Heart left ventricle (tissue), 16 donors: ENCODE measurements around the gene DYNLL1. TPM values are rescaled to one million over a fixed set of nuclear protein-coding genes. Genes with fewer than 3 reads are reported as not detected.

Source experiments
- ATAC-seq, 4 donors: fragments of 200-7000 bp; cut with Tn5 transposase; one replicate each; pipeline ENCODE4 v1.9.1; 2020 to 2022; ENCODE audit warnings: moderate library complexity in 4 of 4, mild to moderate bottlenecking in 3 of 4, moderate number of reproducible peaks in 1 of 4
- DNase-seq, 5 donors: peaks; one replicate each; pipeline ENCODE4 v3.0.0-alpha.2; 2020
- H3K27ac ChIP-seq, 12 donors: fragments of 200-600 bp; sonication (generic) in 4 of 12; one replicate each; pipeline versions ENCODE4 v1.5.0 to v1.8.0; 2016 to 2022; ENCODE audit warnings: mild to moderate bottlenecking in 2 of 12
- H3K27me3 ChIP-seq, 9 donors: fragments of 200-600 bp; sonication (generic) in 2 of 9; one replicate each; pipeline versions ENCODE4 v1.5.1 to v1.8.0; 2016 to 2022; ENCODE audit warnings: mild to moderate bottlenecking in 3 of 9
- H3K36me3 ChIP-seq, 9 donors: fragments of 200-600 bp; sonication (generic) in 2 of 9; one replicate each; pipeline versions ENCODE4 v1.5.0 to v1.8.0; 2018 to 2022; ENCODE audit warnings: mild to moderate bottlenecking in 2 of 9
- H3K4me1 ChIP-seq, 12 donors: fragments of 200-600 bp; sonication (generic) in 4 of 12; one replicate each; pipeline versions ENCODE4 v1.5.0 to v1.8.0; 2016 to 2022; ENCODE audit warnings: mild to moderate bottlenecking in 3 of 12
- H3K4me3 ChIP-seq, 12 donors: fragments of 200-600 bp; sonication (generic) in 4 of 12; one replicate each; pipeline versions ENCODE4 v1.5.0 to v1.8.0; 2017 to 2022; ENCODE audit warnings: mild to moderate bottlenecking in 9 of 12, moderate library complexity in 4 of 12
- H3K9me3 ChIP-seq, 12 donors: fragments of 200-600 bp; sonication (generic) in 4 of 12; one replicate each; pipeline versions ENCODE4 v1.5.0 to v1.8.0; 2016 to 2022; ENCODE audit warnings: mild to moderate bottlenecking in 1 of 12
- POLR2A ChIP-seq, 2 donors: fragments of 450-650 bp; IDR thresholded peaks; one replicate each; pipeline ENCODE4 v1.6.1; 2017; ENCODE audit warnings: antibody characterized with exemption in 2 of 2, mild to moderate bottlenecking in 2 of 2, moderate library complexity in 2 of 2
- WGBS, 4 donors: extraction: QIAGEN DNeasy Blood & Tissue Kit in 2 of 4; methylation state at CpG; one replicate each; pipeline versions ENCODE4 v1.1.5 to v1.1.7; 2013 to 2018; 5-methylcytosine and 5-hydroxymethylcytosine counted together
- intact Hi-C, 10 donors: fragments of 100-400 bp; cut with DNase I; formaldehyde crosslinking; loops; one replicate each; pipeline versions ENCODE4 v1.11.1 to v1.14.2; 2022
- polyA plus RNA-seq, 2 donors: library from polyadenylated mRNA; stranded (reverse); fragments of 200-250 nt; gene quantifications; one replicate each; pipeline ENCODE4 v1.2.3, GENCODE V29; 2013
- total RNA-seq, 9 donors: library from RNA; depleted of rRNA in 2 of 9; stranded (reverse); fragments of >200 nt in 2 of 9; fragmentation: NEBNext Ultra II Directional in 3 of 9; extraction: Animal tissue kit (Norgen Biotek cat#: 25700) in 3 of 9; gene quantifications; one replicate each; pipeline versions ENCODE4 v1.1.0 to v1.2.4, GENCODE V29; 2016 to 2023
- TF ChIP-seq, protein P1 (sequence below), 12 donors: fragments of 200-600 bp; sonication (generic) in 4 of 12; IDR thresholded peaks; one replicate each; pipeline versions ENCODE4 v1.5.0 to v1.8.0; 2018 to 2022; ENCODE audit warnings: antibody characterized with exemption in 12 of 12, mild to moderate bottlenecking in 5 of 12
- donor health status: ischemic (EF 13 %, LVEDD 7.1; RV severe dilation, severe dysfunction).
- donor health status: healthy with polysubstance abuse.
- donor health status: DM: no; HTN: yes; CAD: no.
- donor health status: DM: no; HTN: no; CAD: no.
- donor health status: ischemic (EF 25% LVEDD 6.9; RV normal size, moderate dysfunction).
- donor health status: ischemic (EF 25% LVEDD 5.7; RV mildly dilated, moderate dysfunction).
- donor health status: healthy.
- donor health status: DM: yes; HTN: yes; CAD: no.
- donor health status: ischemic (EF 35%, LVEDD 5.7; RV mildly dilated, moderate dysfunction).
- donor health status: nonischemic (EF 11% LVEDD 7.7; RV severe dilation, severe dysfunction).
- donor health status: DM: yes; HTN: yes; CAD: no.
- donor health status: PGD.
- donor health status: ischemic (EF 29% LVEDD 5.4; RV normal size, mild dysfunction).
- donor health status: nonischemic (EF 23%, LVEDD 6.1; RV moderate dilation, normal function).

DYNLL1 gene
- total and polyA plus RNA-seq, 11 donors: 92.2 to 320 (median 148) TPM

DNA sequence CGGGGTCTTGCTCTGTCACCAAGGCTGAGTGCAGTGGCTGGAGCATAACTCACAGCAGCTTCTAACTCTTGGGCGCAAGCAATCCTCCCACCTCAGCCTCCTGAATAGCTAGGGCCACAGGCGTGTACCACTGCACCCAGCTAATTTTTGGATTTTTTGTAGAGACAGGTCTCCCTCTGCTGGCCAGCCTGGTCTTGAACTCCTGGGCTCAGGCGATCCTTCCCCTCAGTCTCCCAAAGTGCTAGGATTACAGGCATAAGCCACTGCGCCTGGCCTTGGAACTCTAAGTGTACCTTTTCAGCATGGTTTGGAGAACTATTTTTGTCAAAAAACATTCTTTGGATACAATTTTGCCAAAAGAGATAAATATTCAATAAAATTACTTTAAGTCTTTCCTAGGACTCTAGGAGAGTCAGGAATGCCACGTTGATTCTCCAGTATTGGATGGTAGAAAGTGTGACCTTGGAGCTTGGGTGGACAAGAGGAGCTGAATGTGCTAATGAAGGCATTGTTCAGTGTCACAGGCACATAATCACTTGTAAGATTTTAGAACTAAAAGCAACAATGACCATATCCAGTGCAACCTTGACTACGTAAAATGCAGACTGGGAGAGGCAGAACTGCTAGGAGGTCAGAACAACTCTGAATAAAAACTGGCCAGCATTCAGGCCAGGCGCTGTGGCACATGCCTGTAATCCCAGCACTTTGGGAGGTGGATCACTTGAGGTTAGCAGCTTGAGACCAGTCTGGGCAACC lies 29.2 kb upstream of the DYNLL1 start:
- ATAC-seq (no peak), DNase-seq (peak in 3 of 5 donors; percentile 28 to 45 (median 30))
- Histone ChIP-seq H3K4me1 (peaks cover 0 to 45% (median 31%) of the 10 kb centered on the region in 12 donors), H3K4me3 (no peak overlapping the region), H3K9me3 (no peaks in the 10 kb centered on the region), H3K27me3 (no peaks in the 10 kb centered on the region), H3K36me3 (peaks cover 0 to 60% (median 54%) of the 10 kb centered on the region in 9 donors), H3K27ac (peak overlapping the region in 1 of 12 donors; percentile 34)
- no peak for TF ChIP-seq POLR2A (IDR thresholded peaks at IDR 0.05)
- TF ChIP-seq, protein P1, sequence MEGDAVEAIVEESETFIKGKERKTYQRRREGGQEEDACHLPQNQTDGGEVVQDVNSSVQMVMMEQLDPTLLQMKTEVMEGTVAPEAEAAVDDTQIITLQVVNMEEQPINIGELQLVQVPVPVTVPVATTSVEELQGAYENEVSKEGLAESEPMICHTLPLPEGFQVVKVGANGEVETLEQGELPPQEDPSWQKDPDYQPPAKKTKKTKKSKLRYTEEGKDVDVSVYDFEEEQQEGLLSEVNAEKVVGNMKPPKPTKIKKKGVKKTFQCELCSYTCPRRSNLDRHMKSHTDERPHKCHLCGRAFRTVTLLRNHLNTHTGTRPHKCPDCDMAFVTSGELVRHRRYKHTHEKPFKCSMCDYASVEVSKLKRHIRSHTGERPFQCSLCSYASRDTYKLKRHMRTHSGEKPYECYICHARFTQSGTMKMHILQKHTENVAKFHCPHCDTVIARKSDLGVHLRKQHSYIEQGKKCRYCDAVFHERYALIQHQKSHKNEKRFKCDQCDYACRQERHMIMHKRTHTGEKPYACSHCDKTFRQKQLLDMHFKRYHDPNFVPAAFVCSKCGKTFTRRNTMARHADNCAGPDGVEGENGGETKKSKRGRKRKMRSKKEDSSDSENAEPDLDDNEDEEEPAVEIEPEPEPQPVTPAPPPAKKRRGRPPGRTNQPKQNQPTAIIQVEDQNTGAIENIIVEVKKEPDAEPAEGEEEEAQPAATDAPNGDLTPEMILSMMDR (IDR thresholded peaks at IDR 0.05): peak in 11 of 12 donors; percentile 24 to 57 (median 41)
- intact Hi-C loops: loop anchor here in 1 of 10 donors (10.0 kb wide), 1 partner anchor 98 kb away; no protein-coding TSS in a partner anchor
- 60 to 62% (median 61%) methylated on average over 8 of the region's 8 CpGs for WGBS, 4 donors

DNA sequence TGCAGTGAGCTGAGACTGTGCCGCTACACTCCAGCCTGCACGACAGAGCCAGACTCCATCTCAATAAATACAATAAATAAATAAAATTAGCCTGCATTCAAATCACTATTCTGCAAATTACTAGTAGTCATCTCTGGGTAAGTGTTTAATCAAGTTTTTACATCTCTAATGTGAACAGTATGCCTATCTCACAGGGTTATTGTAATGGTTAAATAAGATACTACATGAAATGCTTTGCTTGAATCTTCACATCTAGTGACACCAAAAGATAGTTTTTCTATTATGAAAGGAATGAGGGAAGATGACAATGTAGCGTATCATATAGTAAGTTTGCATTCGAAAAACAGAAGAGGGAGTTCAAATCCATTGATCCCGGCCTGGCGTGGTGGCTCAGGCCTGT lies 28.5 kb upstream of the DYNLL1 start:
- TF ChIP-seq POLR2A (IDR thresholded peaks at IDR 0.05): no peak
- TF ChIP-seq, protein P1 (IDR thresholded peaks at IDR 0.05): no peak
- no peak for DNase-seq
- H3K9me3 ChIP-seq: no peaks in the 10 kb centered on the region
- peaks cover 0 to 45% (median 31%) of the 10 kb centered on the region in 12 donors for H3K4me1 ChIP-seq
- H3K4me3 ChIP-seq: no peak overlapping the region
- peak overlapping the region in 1 of 12 donors; percentile 1 for H3K27ac ChIP-seq
- intact Hi-C loops: loop anchor here in 1 of 10 donors (10.0 kb wide), 1 partner anchor 97 kb away; no protein-coding TSS in a partner anchor
- no peaks in the 10 kb centered on the region for H3K27me3 ChIP-seq
- no peak for ATAC-seq
- H3K36me3 ChIP-seq: peaks cover 0 to 53% (median 47%) of the 10 kb centered on the region in 9 donors
- WGBS, 4 donors: 91 to 95% (median 94%) methylated on average over 6 of the region's 6 CpGs

DNA sequence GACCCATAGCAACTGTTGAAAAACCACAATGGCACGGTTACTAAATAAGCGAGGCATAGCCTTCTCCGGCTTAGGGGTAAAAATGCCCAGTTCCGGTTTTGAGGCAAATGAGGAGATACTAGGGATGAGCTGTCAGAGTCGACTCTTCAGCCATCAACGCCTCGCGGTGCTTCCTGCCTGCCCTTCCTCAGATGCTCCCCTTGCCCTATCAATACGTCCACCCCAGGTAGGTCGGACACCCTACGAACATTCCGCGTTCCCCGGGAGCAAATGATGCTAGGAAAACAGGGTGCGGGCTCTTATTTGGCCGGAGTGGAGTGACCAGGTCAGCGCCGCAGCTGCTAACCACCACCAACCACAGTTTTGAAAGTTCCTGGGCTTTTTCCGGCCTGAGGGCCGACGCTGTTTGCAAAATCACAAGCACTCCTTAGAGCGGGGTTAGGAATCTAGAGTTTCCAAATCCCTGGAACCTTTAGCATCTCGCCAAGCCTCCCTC lies 27.5 kb upstream of the DYNLL1 start:
- DNase-seq: peak in 3 of 5 donors; percentile 15 to 39 (median 30)
- no peak for TF ChIP-seq POLR2A (IDR thresholded peaks at IDR 0.05)
- TF ChIP-seq, protein P1 (IDR thresholded peaks at IDR 0.05): no peak
- WGBS, 4 donors: 4 to 5% (median 4%) methylated on average over 22 to 23 of the region's 23 CpGs
- ATAC-seq: peak in 2 of 4 donors; percentile 8 to 21
- Histone ChIP-seq H3K36me3 (peaks cover 0 to 43% (median 38%) of the 10 kb centered on the region in 9 donors), H3K27ac (peak overlapping the region; percentile 76 to 96 (median 92)), H3K9me3 (no peaks in the 10 kb centered on the region), H3K4me3 (peak overlapping the region; percentile 63 to 99 (median 92)), H3K27me3 (no peaks in the 10 kb centered on the region), H3K4me1 (peaks cover 0 to 45% (median 31%) of the 10 kb centered on the region in 12 donors)
- intact Hi-C loops: loop anchor here in 2 of 10 donors (2.0 to 10.0 kb wide), 2 partner anchors 28 to 96 kb away; partner anchors contain the start of gene DYNLL1 (in 1 of the 2)
